Measurements from ENCODE around the gene DPH3. TPM values are rescaled to one million over a fixed set of nuclear protein-coding genes. Genes with fewer than 3 reads are reported as not detected.

Gene DPH3
- polyA plus RNA-seq, 1 of the 3 experiments (the other 2 are of a cell fraction) = 8.5 TPM

DNA sequence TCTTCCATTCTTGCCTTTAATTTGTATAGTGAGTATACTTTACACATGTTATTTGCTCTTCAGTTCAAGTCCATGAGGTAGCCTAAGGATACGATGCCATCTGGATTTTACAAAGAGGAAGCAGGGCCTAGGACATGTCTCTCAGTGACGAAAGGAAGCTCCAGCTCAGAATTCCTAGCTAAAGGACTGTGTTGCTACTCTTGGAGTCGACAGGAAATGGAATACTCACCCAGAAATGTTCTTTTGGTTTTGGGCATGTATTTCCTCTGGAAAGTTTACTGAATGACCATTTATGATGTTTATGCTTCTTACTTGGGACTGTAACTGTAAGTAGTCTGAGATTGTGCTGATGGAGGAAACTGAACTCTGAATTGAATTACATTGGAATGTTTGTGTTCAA, 12.7 kb upstream of the DPH3 start:
- WGBS (ENCODE audit: low lambda C conversion rate) = 92% methylated on average over 3 of the region's 3 CpGs
- ChIA-PET POLR2A (interaction anchor here (0.6 kb wide), 1 partner anchor 634 kb away, joined by 3 read pairs; no protein-coding TSS in a partner anchor), CTCF (interaction anchor here (1.3 to 2.8 kb wide), 2 partner anchors 9 to 13 kb away, joined by 9 to 20 read pairs; no protein-coding TSS in a partner anchor)
- Histone ChIP-seq H3K4me3 (ENCODE audit: low read depth in 2 of 2, low read length in 1 of 2) (no peak overlapping the region), H3K4me2 (no peak overlapping the region), H3F3A (replicated peaks; ENCODE audit: insufficient read depth) (peaks cover 3% of the 10 kb centered on the region), H2AFZ (ENCODE audit: low read depth) (no peak overlapping the region), H3K9me2 (no peaks in the 10 kb centered on the region), H3K9me3 (no peaks in the 10 kb centered on the region), H3K36me3 (replicated peaks in 1 of 2; ENCODE audit: control insufficient read depth in 1 of 2, insufficient read depth in 2 of 2, low read length in 1 of 2) (peaks cover 0 to 46% of the 10 kb centered on the region in 2 experiments), H3K9ac (no peak overlapping the region), H3K27me3 (ENCODE audit: insufficient read depth) (no peaks in the 10 kb centered on the region), H3K4me1 (ENCODE audit: control insufficient read depth in 1 of 2, insufficient read depth in 2 of 2, low read depth in 1 of 2, low read length in 1 of 2) (no peaks in the 10 kb centered on the region), H3K79me2 (ENCODE audit: insufficient read depth) (no peaks in the 10 kb centered on the region), H3K27ac (ENCODE audit: low read depth in 2 of 2, low read length in 1 of 2) (peak overlapping the region in 1 of 2 experiments; percentile 36; a peak in 1 of 4 replicates), H4K20me1 (ENCODE audit: insufficient read depth) (no peaks in the 10 kb centered on the region)
- DNase-seq = no peak
- TF ChIP-seq NRF1 (IDR thresholded peaks at IDR 0.05; ENCODE audit: low read depth, low read length) (no peak), RFX5 (IDR thresholded peaks at IDR 0.05; ENCODE audit: low read length) (no peak), FOXM1 (IDR thresholded peaks at IDR 0.05; ENCODE audit: low read depth) (no peak), FOXJ3 (CRISPR knock-in tag; IDR thresholded peaks at IDR 0.05) (no peak), CHD2 (IDR thresholded peaks at IDR 0.05; ENCODE audit: low read length, partially characterized antibody) (no peak), ELF1 (IDR thresholded peaks at IDR 0.05) (no peak), FOSL2 (IDR thresholded peaks at IDR 0.05; ENCODE audit: borderline replicate concordance, low read depth) (no peak)

DNA sequence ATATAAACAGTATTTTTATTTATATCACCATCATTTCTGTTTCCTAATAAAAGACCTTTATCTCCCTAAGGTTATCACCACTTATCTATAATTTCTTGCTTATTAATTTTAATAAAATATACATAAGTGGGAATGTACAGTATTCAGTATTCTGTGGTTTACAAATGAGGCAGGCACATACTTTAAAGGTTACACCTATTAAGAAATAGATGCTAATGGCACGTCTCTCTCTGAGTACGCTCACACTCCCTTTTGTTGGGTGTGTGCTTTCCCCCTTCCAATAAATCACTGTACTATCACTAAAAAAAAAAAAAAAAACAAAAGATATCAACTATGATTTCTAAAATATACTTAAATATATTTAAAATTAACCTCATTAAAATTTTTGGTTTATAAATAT, 9.1 kb upstream of the DPH3 start:
- ChIA-PET CTCF (interaction anchor here (1.7 kb wide), 1 partner anchor 16 kb away, joined by 5 read pairs; no protein-coding TSS in a partner anchor), POLR2A (no interaction called here)
- Histone ChIP-seq H3K36me3 (replicated peaks in 1 of 2; ENCODE audit: control insufficient read depth in 1 of 2, insufficient read depth in 2 of 2, low read length in 1 of 2) (peaks cover 10 to 66% of the 10 kb centered on the region in 2 experiments), H2AFZ (ENCODE audit: low read depth) (no peak overlapping the region), H3K9me2 (no peaks in the 10 kb centered on the region), H4K20me1 (ENCODE audit: insufficient read depth) (no peaks in the 10 kb centered on the region), H3K9me3 (no peaks in the 10 kb centered on the region), H3K27me3 (ENCODE audit: insufficient read depth) (no peaks in the 10 kb centered on the region), H3K27ac (ENCODE audit: low read depth in 2 of 2, low read length in 1 of 2) (no peak overlapping the region), H3K79me2 (ENCODE audit: insufficient read depth) (peaks cover under 1% of the 10 kb centered on the region), H3K4me2 (no peak overlapping the region), H3K4me1 (ENCODE audit: control insufficient read depth in 1 of 2, insufficient read depth in 2 of 2, low read depth in 1 of 2, low read length in 1 of 2) (no peaks in the 10 kb centered on the region), H3K4me3 (ENCODE audit: low read depth in 2 of 2, low read length in 1 of 2) (no peak overlapping the region), H3F3A (replicated peaks; ENCODE audit: insufficient read depth) (peaks cover 6% of the 10 kb centered on the region), H3K9ac (no peak overlapping the region)
- no peak for DNase-seq
- 99% methylated on average over 2 of the region's 2 CpGs for WGBS (ENCODE audit: low lambda C conversion rate)
- TF ChIP-seq, protein P1, sequence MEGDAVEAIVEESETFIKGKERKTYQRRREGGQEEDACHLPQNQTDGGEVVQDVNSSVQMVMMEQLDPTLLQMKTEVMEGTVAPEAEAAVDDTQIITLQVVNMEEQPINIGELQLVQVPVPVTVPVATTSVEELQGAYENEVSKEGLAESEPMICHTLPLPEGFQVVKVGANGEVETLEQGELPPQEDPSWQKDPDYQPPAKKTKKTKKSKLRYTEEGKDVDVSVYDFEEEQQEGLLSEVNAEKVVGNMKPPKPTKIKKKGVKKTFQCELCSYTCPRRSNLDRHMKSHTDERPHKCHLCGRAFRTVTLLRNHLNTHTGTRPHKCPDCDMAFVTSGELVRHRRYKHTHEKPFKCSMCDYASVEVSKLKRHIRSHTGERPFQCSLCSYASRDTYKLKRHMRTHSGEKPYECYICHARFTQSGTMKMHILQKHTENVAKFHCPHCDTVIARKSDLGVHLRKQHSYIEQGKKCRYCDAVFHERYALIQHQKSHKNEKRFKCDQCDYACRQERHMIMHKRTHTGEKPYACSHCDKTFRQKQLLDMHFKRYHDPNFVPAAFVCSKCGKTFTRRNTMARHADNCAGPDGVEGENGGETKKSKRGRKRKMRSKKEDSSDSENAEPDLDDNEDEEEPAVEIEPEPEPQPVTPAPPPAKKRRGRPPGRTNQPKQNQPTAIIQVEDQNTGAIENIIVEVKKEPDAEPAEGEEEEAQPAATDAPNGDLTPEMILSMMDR (IDR thresholded peaks at IDR 0.05) = no peak
- TF ChIP-seq FOXJ3 (CRISPR knock-in tag; IDR thresholded peaks at IDR 0.05) = no peak
- no peak for TF ChIP-seq TCF12 (IDR thresholded peaks at IDR 0.05)
- no peak for TF ChIP-seq SIN3A (IDR thresholded peaks at IDR 0.05; ENCODE audit: borderline replicate concordance, low read depth, low read length)
- TF ChIP-seq RFX5 (IDR thresholded peaks at IDR 0.05; ENCODE audit: low read length) = no peak
- TF ChIP-seq TEAD4 (IDR thresholded peaks at IDR 0.05; ENCODE audit: borderline replicate concordance, insufficient read depth) = no peak
- no peak for TF ChIP-seq TAF1 (IDR thresholded peaks at IDR 0.05; ENCODE audit: borderline replicate concordance, low read depth, low read length)
- TF ChIP-seq FOSL2 (IDR thresholded peaks at IDR 0.05; ENCODE audit: borderline replicate concordance, low read depth) = no peak
- no peak for TF ChIP-seq RCOR1 (IDR thresholded peaks at IDR 0.05; ENCODE audit: low read length)
- TF ChIP-seq NRF1 (IDR thresholded peaks at IDR 0.05; ENCODE audit: low read depth, low read length) = no peak
- TF ChIP-seq GABPA (IDR thresholded peaks at IDR 0.05; ENCODE audit: low read depth) = no peak

Data from SK-N-SH (cell line).